Ishikawa (cell line): Measurements from ENCODE around the gene RASA4.
"Not testable (repeated sequence)": the region's sequence is repeated elsewhere in the genome, so short reads cannot be mapped to it uniquely, and the experiment has no call there.

ENCODE experiments used
- CEBPB ChIP-seq: IDR thresholded peaks from 2 replicates; pipeline ENCODE4 v1.6.1; 2012
- CREB1 ChIP-seq: IDR thresholded peaks from 2 replicates; pipeline ENCODE4 v1.6.1; 2012; ENCODE audit warnings: low read depth
- EGR1 ChIP-seq: IDR thresholded peaks from 2 replicates; pipeline ENCODE4 v1.6.1; 2012
- EP300 ChIP-seq: IDR thresholded peaks from 2 replicates; pipeline ENCODE4 v1.6.1; 2012; ENCODE audit warnings: borderline replicate concordance
- FOXM1 ChIP-seq: IDR thresholded peaks from 2 replicates; pipeline ENCODE4 v1.6.1; 2012; ENCODE audit warnings: low read depth, borderline replicate concordance
- NFIC ChIP-seq: IDR thresholded peaks from 2 replicates; pipeline ENCODE4 v1.6.1; 2012
- RAD21 ChIP-seq: IDR thresholded peaks from 2 replicates; pipeline ENCODE4 v1.6.1; 2012; ENCODE audit warnings: low read depth
- TAF1 ChIP-seq: IDR thresholded peaks from 2 replicates; pipeline ENCODE4 v1.6.1; 2012; ENCODE audit warnings: low read depth, mild to moderate bottlenecking
- TCF12 ChIP-seq: IDR thresholded peaks from 2 replicates; pipeline ENCODE4 v1.6.1; 2012; ENCODE audit warnings: low read depth
- TEAD4 ChIP-seq: IDR thresholded peaks from 2 replicates; pipeline ENCODE4 v1.6.1; 2012
- YY1 ChIP-seq: IDR thresholded peaks from 2 replicates; pipeline ENCODE4 v1.6.1; 2012; ENCODE audit warnings: low read depth
- ZBTB7A ChIP-seq: IDR thresholded peaks from 2 replicates; pipeline ENCODE4 v1.6.1; 2012; ENCODE audit warnings: low read depth
- TF ChIP-seq, protein P1 (sequence below): IDR thresholded peaks from 2 replicates; pipeline ENCODE4 v1.6.1; 2012
- TF ChIP-seq, protein P2 (sequence below): IDR thresholded peaks from 2 replicates; pipeline ENCODE4 v1.6.1; 2012

DNA sequence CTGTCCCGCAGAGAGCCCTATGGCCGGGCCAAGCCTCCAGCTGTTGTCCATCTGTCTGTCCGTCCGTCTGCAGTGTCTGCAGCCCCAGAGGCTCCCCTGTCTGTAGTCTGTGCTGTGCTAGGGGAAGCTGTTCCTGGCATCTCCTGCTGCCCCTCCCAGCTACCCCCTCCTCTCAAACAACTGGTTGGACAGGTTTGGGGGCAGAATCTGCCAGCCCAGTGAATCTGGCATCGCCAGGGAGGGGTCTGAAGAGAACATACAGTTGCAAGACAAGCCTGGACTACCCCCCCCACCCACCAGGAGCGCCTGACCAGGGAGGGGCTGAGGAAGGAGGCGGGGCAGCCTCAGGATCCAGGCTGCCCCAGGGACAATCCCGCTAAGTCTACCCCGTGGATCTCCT lies 26.1 kb upstream of the RASA4 start, which contains the start of gene UPK3BL1:
- TF ChIP-seq TCF12, YY1, FOXM1, EP300, TAF1, ZBTB7A, RAD21, CREB1, CEBPB, NFIC, EGR1, TEAD4: not testable (repeated sequence)
- TF ChIP-seq, protein P1, sequence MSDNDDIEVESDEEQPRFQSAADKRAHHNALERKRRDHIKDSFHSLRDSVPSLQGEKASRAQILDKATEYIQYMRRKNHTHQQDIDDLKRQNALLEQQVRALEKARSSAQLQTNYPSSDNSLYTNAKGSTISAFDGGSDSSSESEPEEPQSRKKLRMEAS = not testable (repeated sequence)
- TF ChIP-seq, protein P2, sequence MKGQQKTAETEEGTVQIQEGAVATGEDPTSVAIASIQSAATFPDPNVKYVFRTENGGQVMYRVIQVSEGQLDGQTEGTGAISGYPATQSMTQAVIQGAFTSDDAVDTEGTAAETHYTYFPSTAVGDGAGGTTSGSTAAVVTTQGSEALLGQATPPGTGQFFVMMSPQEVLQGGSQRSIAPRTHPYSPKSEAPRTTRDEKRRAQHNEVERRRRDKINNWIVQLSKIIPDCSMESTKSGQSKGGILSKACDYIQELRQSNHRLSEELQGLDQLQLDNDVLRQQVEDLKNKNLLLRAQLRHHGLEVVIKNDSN = not testable (repeated sequence)
